SK-N-SH (cell line): ENCODE measurements around the gene CRTC1. TPM values are rescaled to one million over a fixed set of nuclear protein-coding genes. Genes with fewer than 3 reads are reported as not detected.

Experiments used
- CTCF ChIA-PET: fragments of 300-600, 350-600 bp; formaldehyde crosslinking; extraction: SDS; loops from one replicate; lab custom pipeline; 2021; lab: Yijun Ruan, JAX
- POLR2A ChIA-PET: fragments of 350-600 bp; sonication (Branson Sonifier 250); formaldehyde crosslinking; extraction: SDS; loops from one replicate; lab custom pipeline; 2020; ENCODE audit warnings: antibody characterized with exemption, inconsistent platforms; lab: Yijun Ruan, JAX
- DNase-seq: peaks from one replicate; pipeline ENCODE4 v3.0.0; 2012
- H2AFZ ChIP-seq: fragments of 200-600 bp; sonication (generic); 2 replicates; pipeline ENCODE4 v1.8.1; 2016; ENCODE audit warnings: antibody characterized with exemption, mild to moderate bottlenecking, low read depth
- H3F3A ChIP-seq: fragments of 200-600 bp; sonication (generic); replicated peaks from 2 replicates; pipeline ENCODE3; 2016; ENCODE audit warnings: antibody characterized with exemption, mild to moderate bottlenecking; ENCODE audit not compliant: insufficient read depth
- H3K27ac ChIP-seq, 2 experiments: fragments of 200-500 bp in 1 of 2; fragments of 200-600 bp in 1 of 2; sonication (Bioruptor generic) in 1 of 2; sonication (generic), shearing (Covaris generic) in 1 of 2; 2 replicates each; pipeline versions ENCODE4 v1.5.1 to v1.6.1; 2014 to 2016; ENCODE audit warnings: low read depth in 2 of 2, inconsistent platforms in 1 of 2, low read length in 1 of 2, mild to moderate bottlenecking in 1 of 2, mixed read lengths in 1 of 2
- H3K27me3 ChIP-seq: fragments of 200-600 bp; sonication (generic), shearing (Covaris generic); 2 replicates; pipeline ENCODE4 v1.6.1; 2016; ENCODE audit warnings: mixed run types; ENCODE audit not compliant: insufficient read depth
- H3K36me3 ChIP-seq, 2 experiments: fragments of 200-500 bp in 1 of 2; fragments of 200-600 bp in 1 of 2; sonication (Bioruptor generic) in 1 of 2; sonication (generic) in 1 of 2; replicated peaks in 1 of 2; 2 replicates each; pipeline versions ENCODE3 to v1.5.1; 2014 to 2016; ENCODE audit warnings: low read length in 1 of 2, mild to moderate bottlenecking in 1 of 2; ENCODE audit not compliant: insufficient read depth in 2 of 2, control insufficient read depth in 1 of 2
- H3K4me1 ChIP-seq, 2 experiments: fragments of 200-500 bp in 1 of 2; fragments of 200-600 bp in 1 of 2; sonication (Bioruptor generic) in 1 of 2; sonication (generic), shearing (Covaris generic) in 1 of 2; 2 replicates each; pipeline versions ENCODE4 v1.5.1 to v1.6.1; 2014 to 2016; ENCODE audit warnings: low read depth in 1 of 2, low read length in 1 of 2, mixed run types in 1 of 2; ENCODE audit not compliant: insufficient read depth in 2 of 2, control insufficient read depth in 1 of 2
- H3K4me2 ChIP-seq: fragments of 200-600 bp; sonication (generic), shearing (Covaris generic); 2 replicates; pipeline ENCODE4 v1.6.1; 2017; ENCODE audit warnings: mixed run types
- H3K4me3 ChIP-seq, 2 experiments: fragments of 200-500 bp in 1 of 2; fragments of 200-600 bp in 1 of 2; sonication (Bioruptor generic) in 1 of 2; sonication (generic), shearing (Covaris generic) in 1 of 2; 2 replicates each; pipeline versions ENCODE4 v1.5.1 to v1.8.1; 2014 to 2016; ENCODE audit warnings: low read depth in 2 of 2, inconsistent platforms in 1 of 2, low read length in 1 of 2, mild to moderate bottlenecking in 1 of 2, mixed read lengths in 1 of 2, moderate library complexity in 1 of 2
- H3K79me2 ChIP-seq: fragments of 200-600 bp; sonication (generic); 2 replicates; pipeline ENCODE4 v1.8.1; 2017; ENCODE audit warnings: mild to moderate bottlenecking; ENCODE audit not compliant: insufficient read depth
- H3K9ac ChIP-seq: fragments of 200-600 bp; sonication (generic); 2 replicates; pipeline ENCODE4 v1.6.1; 2017; ENCODE audit warnings: mixed run types
- H3K9me2 ChIP-seq: fragments of 200-600 bp; sonication (generic); 2 replicates; pipeline ENCODE4 v1.6.1; 2017; ENCODE audit warnings: mixed run types
- H3K9me3 ChIP-seq: fragments of 200-600 bp; sonication (generic); 2 replicates; pipeline ENCODE4 v1.6.1; 2017; ENCODE audit warnings: mixed run types, mild to moderate bottlenecking, moderate library complexity
- H4K20me1 ChIP-seq: fragments of 200-600 bp; sonication (generic); 2 replicates; pipeline ENCODE4 v1.6.1; 2017; ENCODE audit warnings: mild to moderate bottlenecking, mixed run types; ENCODE audit not compliant: insufficient read depth
- CHD2 ChIP-seq: fragments of 150-350 bp; IDR thresholded peaks from 2 replicates; pipeline ENCODE4 v1.6.1; 2018; ENCODE audit warnings: low read length; ENCODE audit not compliant: partially characterized antibody
- ELF1 ChIP-seq: IDR thresholded peaks from 2 replicates; pipeline ENCODE4 v1.4.0; 2012
- EP300 ChIP-seq, 2 experiments: IDR thresholded peaks; 2 replicates each; pipeline versions ENCODE4 v1.4.0 to v1.6.1; 2012; ENCODE audit warnings: borderline replicate concordance in 1 of 2, low read depth in 1 of 2, low read length in 1 of 2
- EZH2phosphoT487 ChIP-seq: fragments of 200-600 bp; sonication (generic); IDR thresholded peaks from 2 replicates; pipeline ENCODE4 v1.6.1; 2017; ENCODE audit warnings: low read depth, mixed run types, mild to moderate bottlenecking, antibody characterized with exemption, moderate library complexity, borderline replicate concordance
- FOXJ3 ChIP-seq: sonication (generic); formaldehyde crosslinking; IDR thresholded peaks from 2 replicates; pipeline ENCODE4 v1.5.1; 2020; ENCODE audit warnings: mild to moderate bottlenecking, missing genetic modification reagents
- FOXM1 ChIP-seq: IDR thresholded peaks from 2 replicates; pipeline ENCODE4 v1.4.0; 2012; ENCODE audit warnings: low read depth, mild to moderate bottlenecking
- GATA2 ChIP-seq: sonication (generic); formaldehyde crosslinking; IDR thresholded peaks from 2 replicates; pipeline ENCODE4 v1.5.0; 2020; ENCODE audit warnings: mild to moderate bottlenecking, missing genetic modification reagents
- IRF3 ChIP-seq: fragments of 150-350 bp; IDR thresholded peaks from 2 replicates; pipeline ENCODE4 v1.6.1; 2016; ENCODE audit warnings: mild to moderate bottlenecking, low read depth, low read length
- JUND ChIP-seq: IDR thresholded peaks from 2 replicates; pipeline ENCODE4 v1.4.0; 2012
- MXI1 ChIP-seq: IDR thresholded peaks from 2 replicates; pipeline ENCODE4 v1.6.1; 2012; ENCODE audit warnings: mild to moderate bottlenecking, low read depth, low read length, improper control_type of control experiment
- RAD21 ChIP-seq: IDR thresholded peaks from 2 replicates; pipeline ENCODE4 v1.6.1; 2012; ENCODE audit warnings: mild to moderate bottlenecking, low read length
- RCOR1 ChIP-seq: fragments of 150-350 bp; IDR thresholded peaks from 2 replicates; pipeline ENCODE4 v1.6.1; 2017; ENCODE audit warnings: antibody characterized with exemption, low read length
- RFX5 ChIP-seq: IDR thresholded peaks from 2 replicates; pipeline ENCODE4 v1.6.1; 2012; ENCODE audit warnings: mild to moderate bottlenecking, improper control_type of control experiment, low read length
- RXRA ChIP-seq: IDR thresholded peaks from 2 replicates; pipeline ENCODE4 v1.4.0; 2012; ENCODE audit warnings: low read depth, mild to moderate bottlenecking, borderline replicate concordance
- SIN3A ChIP-seq: IDR thresholded peaks from 2 replicates; pipeline ENCODE4 v1.6.1; 2012; ENCODE audit warnings: low read depth, mild to moderate bottlenecking, low read length, moderate library complexity, borderline replicate concordance
- TCF12 ChIP-seq: IDR thresholded peaks from 2 replicates; pipeline ENCODE4 v1.4.0; 2012
- TEAD4 ChIP-seq: IDR thresholded peaks from 2 replicates; pipeline ENCODE4 v1.4.0; 2012; ENCODE audit warnings: mild to moderate bottlenecking, borderline replicate concordance; ENCODE audit not compliant: insufficient read depth
- USF1 ChIP-seq: IDR thresholded peaks from 2 replicates; pipeline ENCODE4 v1.4.0; 2012; ENCODE audit warnings: low read depth, borderline replicate concordance
- USF2 ChIP-seq: fragments of 150-350 bp; IDR thresholded peaks from 2 replicates; pipeline ENCODE4 v1.6.1; 2017; ENCODE audit warnings: antibody characterized with exemption, low read length, low read depth, borderline replicate concordance
- WGBS: methylation state at CpG from one replicate; pipeline ENCODE4 v1.1.6; 2017; ENCODE audit warnings: low lambda C conversion rate; 5-methylcytosine and 5-hydroxymethylcytosine counted together
- polyA plus RNA-seq, 3 experiments: library from polyadenylated mRNA; depleted of rRNA; stranded (reverse); fragments of >200 nt; gene quantifications; 2 replicates each; pipeline ENCODE4 v1.2.3, GENCODE V29; 2012
- TF ChIP-seq, protein P1 (sequence below): fragments of 200-600 bp; sonication (generic); IDR thresholded peaks from 2 replicates; pipeline ENCODE4 v1.6.1; 2017; ENCODE audit warnings: antibody characterized with exemption, mild to moderate bottlenecking, moderate library complexity

CRTC1 gene
- polyA plus RNA-seq, 1 of the 3 experiments (the other 2 are of a cell fraction) = 5.0 TPM

- peaks cover 6 to 20% of the 10 kb centered on the region in 2 experiments; a peak in 3 of 4 replicates for H3K4me1 ChIP-seq
- H3K4me3 ChIP-seq = no peak overlapping the region
- POLR2A ChIA-PET = no interaction called here
- H3K36me3 ChIP-seq = no peaks in the 10 kb centered on the region
- no peak overlapping the region for H3K4me2 ChIP-seq
- no peaks in the 10 kb centered on the region for H3K9me3 ChIP-seq
- H3K27ac ChIP-seq = no peak overlapping the region
- 96% methylated on average over 12 of the region's 22 CpGs for WGBS
- TF ChIP-seq RAD21 (no peak), EZH2phosphoT487 (no peak), USF1 (no peak), IRF3 (no peak), FOXJ3 (CRISPR knock-in tag) (no peak), CHD2 (no peak), MXI1 (no peak), GATA2 (no peak), TEAD4 (no peak)
- TF ChIP-seq, protein P1, sequence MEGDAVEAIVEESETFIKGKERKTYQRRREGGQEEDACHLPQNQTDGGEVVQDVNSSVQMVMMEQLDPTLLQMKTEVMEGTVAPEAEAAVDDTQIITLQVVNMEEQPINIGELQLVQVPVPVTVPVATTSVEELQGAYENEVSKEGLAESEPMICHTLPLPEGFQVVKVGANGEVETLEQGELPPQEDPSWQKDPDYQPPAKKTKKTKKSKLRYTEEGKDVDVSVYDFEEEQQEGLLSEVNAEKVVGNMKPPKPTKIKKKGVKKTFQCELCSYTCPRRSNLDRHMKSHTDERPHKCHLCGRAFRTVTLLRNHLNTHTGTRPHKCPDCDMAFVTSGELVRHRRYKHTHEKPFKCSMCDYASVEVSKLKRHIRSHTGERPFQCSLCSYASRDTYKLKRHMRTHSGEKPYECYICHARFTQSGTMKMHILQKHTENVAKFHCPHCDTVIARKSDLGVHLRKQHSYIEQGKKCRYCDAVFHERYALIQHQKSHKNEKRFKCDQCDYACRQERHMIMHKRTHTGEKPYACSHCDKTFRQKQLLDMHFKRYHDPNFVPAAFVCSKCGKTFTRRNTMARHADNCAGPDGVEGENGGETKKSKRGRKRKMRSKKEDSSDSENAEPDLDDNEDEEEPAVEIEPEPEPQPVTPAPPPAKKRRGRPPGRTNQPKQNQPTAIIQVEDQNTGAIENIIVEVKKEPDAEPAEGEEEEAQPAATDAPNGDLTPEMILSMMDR = no peak
- H3K27me3 ChIP-seq = peaks cover 9% of the 10 kb centered on the region; the same call in 1 of the 2 replicates
- peaks cover 9% of the 10 kb centered on the region for H3F3A ChIP-seq
- H4K20me1 ChIP-seq = no peaks in the 10 kb centered on the region
- no peaks in the 10 kb centered on the region for H3K9me2 ChIP-seq
- H3K79me2 ChIP-seq = no peaks in the 10 kb centered on the region
- no peak overlapping the region for H3K9ac ChIP-seq
- CTCF ChIA-PET = interaction anchor here (1.0 to 1.1 kb wide), 2 partner anchors 64 to 73 kb away, joined by 3 to 4 read pairs; no protein-coding TSS in a partner anchor
- H2AFZ ChIP-seq = no peak overlapping the region
- DNase-seq = no peak
Observed at GRCh38 chr19:18782559-18783225, 99.2 kb downstream of the CRTC1 start.

DNA sequence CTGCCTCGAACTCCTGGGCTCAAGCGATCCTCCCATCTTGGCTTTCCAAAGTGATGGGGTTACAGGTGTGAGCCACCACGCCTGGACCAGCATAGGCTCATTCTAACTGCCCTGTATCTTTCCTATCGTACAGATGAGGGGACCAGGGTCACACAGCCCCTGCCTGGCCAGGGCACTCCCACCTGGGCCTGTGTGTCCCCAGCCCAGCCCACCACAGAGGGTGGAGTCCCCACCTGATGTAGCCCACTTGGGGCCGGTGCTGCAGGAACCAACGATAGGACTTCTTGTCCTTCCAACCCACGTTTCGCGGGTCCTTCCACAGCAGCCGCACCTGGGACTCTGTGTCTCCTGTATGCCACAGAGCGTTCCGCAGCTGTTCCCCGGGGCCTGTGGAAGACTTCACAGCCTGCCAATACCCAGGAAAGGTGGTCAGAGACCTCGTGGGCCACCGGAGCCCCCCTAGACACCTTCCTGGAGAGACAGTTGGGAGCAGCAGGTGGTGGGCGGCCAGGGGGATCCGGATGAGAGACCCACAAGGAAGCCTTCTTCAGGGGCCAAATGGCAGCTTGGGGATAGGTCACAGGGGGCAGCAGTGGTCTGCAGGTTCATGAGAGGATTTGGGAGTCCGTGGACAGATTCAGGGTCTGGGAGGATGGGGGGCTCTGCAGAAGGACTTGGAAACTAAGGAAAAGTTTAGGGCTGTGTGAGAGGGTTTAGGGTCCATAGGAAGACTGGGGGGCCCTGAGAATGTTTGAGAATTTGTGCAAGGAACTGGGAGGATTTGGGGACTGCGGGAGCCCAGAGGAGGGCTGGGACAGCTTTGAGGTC is 100.7 kb downstream of the CRTC1 start:
- Histone ChIP-seq H2AFZ (no peak overlapping the region), H3K36me3 (no peaks in the 10 kb centered on the region), H3K9me3 (no peaks in the 10 kb centered on the region), H3K4me1 (peaks cover 0 to 20% of the 10 kb centered on the region in 2 experiments; a peak in 1 of 4 replicates), H3K27ac (no peak overlapping the region), H3K4me3 (no peak overlapping the region), H3K9me2 (no peaks in the 10 kb centered on the region), H4K20me1 (no peaks in the 10 kb centered on the region), H3K27me3 (peaks cover 24% of the 10 kb centered on the region), H3K4me2 (no peak overlapping the region), H3K79me2 (no peaks in the 10 kb centered on the region), H3F3A (peaks cover 9% of the 10 kb centered on the region), H3K9ac (no peak overlapping the region)
- no peak for DNase-seq
- ChIA-PET CTCF (interaction anchor here (0.7 to 1.5 kb wide), 5 partner anchors 13 to 322 kb away, joined by 3 to 4 read pairs (median 3); no protein-coding TSS in a partner anchor), POLR2A (no interaction called here)
- 93% methylated on average over 18 of the region's 19 CpGs for whole genome bisulfite sequencing
- TF ChIP-seq CHD2 (no peak), EP300 (IDR thresholded peaks at IDR 0.05; ENCODE audit: borderline replicate concordance in 1 of 2, low read depth in 1 of 2, low read length in 1 of 2) (no peak), TEAD4 (no peak), RFX5 (no peak), RXRA (no peak), EZH2phosphoT487 (no peak), TCF12 (no peak), IRF3 (no peak), JUND (no peak), FOXM1 (no peak), SIN3A (no peak), USF2 (no peak), RCOR1 (no peak), ELF1 (no peak)
